ENCODE results near the gene P3H3. TPM values are rescaled to one million over a fixed set of nuclear protein-coding genes. Genes with fewer than 3 reads are reported as not detected.

P3H3 gene
- total and polyA plus RNA-seq, 2 donors (not counting 3 experiments of a cell fraction or from before 2014, with no cell fraction given), result 75.9 to 76.5 TPM

DNA sequence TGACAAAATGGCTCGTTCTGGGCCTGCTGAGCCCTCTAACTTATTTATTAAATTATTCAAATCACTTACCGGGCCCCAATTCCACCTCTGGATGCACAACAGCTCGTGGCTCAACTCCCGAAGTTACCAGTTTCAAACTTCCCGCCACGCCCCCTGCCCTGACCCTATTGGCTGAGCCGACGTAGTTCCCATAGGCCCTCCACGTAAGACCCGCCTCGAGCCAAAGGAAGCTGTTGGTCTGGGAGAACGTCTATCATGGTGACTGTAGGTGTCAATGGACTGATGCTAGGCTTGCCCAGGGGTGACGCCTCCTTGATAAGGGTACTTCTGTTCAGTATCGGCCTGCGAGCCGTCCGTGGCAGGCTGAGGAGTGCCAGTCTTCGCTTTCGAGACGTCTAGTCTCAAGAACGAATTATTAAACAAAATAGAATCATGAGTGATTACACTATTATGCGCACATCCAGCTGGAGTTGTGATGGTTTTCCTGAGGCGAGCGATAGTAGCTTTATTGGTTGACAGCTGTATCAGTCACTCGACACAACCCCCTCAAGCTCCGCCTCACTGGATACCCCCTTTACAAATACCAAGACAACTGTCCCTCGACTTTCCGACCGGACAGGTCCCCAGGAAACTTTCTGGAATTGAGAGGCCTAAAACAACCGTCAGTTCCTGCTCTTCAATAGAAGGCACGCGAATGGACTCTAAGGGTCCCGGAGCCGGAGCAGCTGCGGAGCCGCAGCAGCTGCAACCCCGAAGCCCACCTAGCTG is 23.1 kb downstream of the P3H3 start, which contains the start of gene CDCA3:
Gene CDCA3, minus strand, starts transcription at position 134 of the 768 bp plus-strand sequence. CDS start 334 bp downstream, outside the sequence.
- H3K4me1 ChIP-seq (ENCODE audit: control insufficient read depth, extremely low read depth, insufficient read depth, low read length), result peaks cover 24% of the 10 kb centered on the region
- no peaks in the 10 kb centered on the region for H3K27me3 ChIP-seq (ENCODE audit: control insufficient read depth in 2 of 2, insufficient read depth in 2 of 2, low read length in 2 of 2)
- H3K9me1 ChIP-seq (replicated peaks; ENCODE audit: control insufficient read depth, extremely low read depth, insufficient read depth, low read length), result no peaks in the 10 kb centered on the region
- intact Hi-C loops (cut with micrococcal nuclease) (loop anchor here (1.0 to 2.0 kb wide), 2 partner anchors 17 to 98 kb away; partner anchors contain the start of gene MLF2), dilution Hi-C loops (cut with MboI; ENCODE audit: extremely low pct_ligation_motif_present, low sequenced_read_pairs) (no loop called here)
- H3K9me3 ChIP-seq (replicated peaks; ENCODE audit: control insufficient read depth, insufficient read depth, low read length), result no peaks in the 10 kb centered on the region
- peak within 1 kb of the TSS; percentile 56 for H2AFZ ChIP-seq (ENCODE audit: low read depth, low read length)
- ChIA-PET POLR2A (interaction anchor here (1.1 to 3.2 kb wide), 8 partner anchors 8 to 127 kb away, joined by 3 to 48 read pairs (median 6); partner anchors contain the start of genes COPS7A, MLF2, PTMS and SPSB2), CTCF (interaction anchor here (0.7 to 4.6 kb wide), 14 partner anchors 10 to 231 kb away, joined by 3 to 30 read pairs (median 4); partner anchors contain the start of genes COPS7A, GNB3, MLF2 and SPSB2)
- FAIRE-seq (peak; percentile 100), DNase-seq (ENCODE audit: low read depth, low spot score) (peak; percentile 97)
- H3K4me3 ChIP-seq (replicated peaks in 1 of 3; ENCODE audit: insufficient read depth in 1 of 3, low read depth in 1 of 3, low read length in 3 of 3), result peak within 1 kb of the TSS; percentile 47 to 93 (median 70)
- no TSS peak for BruUV-seq (replicated peaks)
- peak within 1 kb of the TSS; percentile 85 for H3K4me2 ChIP-seq (ENCODE audit: insufficient read depth, low read length)
- peak; percentile 37 for TF ChIP-seq MAX (IDR thresholded peaks at IDR 0.05; ENCODE audit: insufficient read depth, insufficient read length)
- TF ChIP-seq POLR2AphosphoS5 (IDR thresholded peaks at IDR 0.05; ENCODE audit: insufficient read depth, low read depth, low read length), result peak; percentile 70
- TF ChIP-seq GATA2 (IDR thresholded peaks at IDR 0.05; ENCODE audit: insufficient read depth, insufficient read length, low read depth, low read length), result no peak
- no peak for TF ChIP-seq JUN (IDR thresholded peaks at IDR 0.05; ENCODE audit: borderline replicate concordance, insufficient read depth, insufficient read length, low read depth)
- TF ChIP-seq POLR2A (IDR thresholded peaks at IDR 0.05; ENCODE audit: low read depth, low read length), result peak; percentile 82
- H3K36me3 ChIP-seq (ENCODE audit: control insufficient read depth in 2 of 2, extremely low read depth in 1 of 2, insufficient read depth in 2 of 2, low read length in 2 of 2), result peaks cover 12 to 20% of the 10 kb centered on the region in 2 experiments
- H3K9ac ChIP-seq (replicated peaks; ENCODE audit: extremely low read depth, insufficient read depth, low read length), result peak within 1 kb of the TSS; percentile 37
- H3K27ac ChIP-seq (ENCODE audit: insufficient read depth, low read depth, low read length), result peak within 1 kb of the TSS; percentile 33
- peaks cover 42% of the 10 kb centered on the region for H3K79me2 ChIP-seq (ENCODE audit: control insufficient read depth, insufficient read depth, low read length)
- no peaks in the 10 kb centered on the region for H4K20me1 ChIP-seq (replicated peaks; ENCODE audit: control insufficient read depth, extremely low read depth, insufficient read depth, low read length)

Data from endothelial cell of umbilical vein (primary cell).